Endothelial cell (in vitro differentiated cells): ENCODE data around the gene POU2F1. TPM values are rescaled to one million over a fixed set of nuclear protein-coding genes. Genes with fewer than 3 reads are reported as not detected.

Experiments used
- DNase-seq: peaks from one replicate; pipeline ENCODE4 v3.0.0; 2021; ENCODE audit warnings: low spot score
- H3K27ac Mint-ChIP-seq: one replicate; pipeline ENCODE4 v1.8.0; 2021; ENCODE audit warnings: mixed read lengths, inconsistent platforms; ENCODE audit not compliant: unreplicated experiment
- H3K27me3 Mint-ChIP-seq: one replicate; pipeline ENCODE4 v1.8.0; 2021; ENCODE audit warnings: mild to moderate bottlenecking, moderate library complexity, mixed read lengths, inconsistent platforms; ENCODE audit not compliant: unreplicated experiment
- H3K36me3 Mint-ChIP-seq: one replicate; pipeline ENCODE4 v1.8.0; 2021; ENCODE audit warnings: mild to moderate bottlenecking, low read depth, mixed read lengths, inconsistent platforms; ENCODE audit not compliant: unreplicated experiment
- H3K4me1 Mint-ChIP-seq: one replicate; pipeline ENCODE4 v1.8.0; 2021; ENCODE audit warnings: mild to moderate bottlenecking, mixed read lengths, inconsistent platforms; ENCODE audit not compliant: unreplicated experiment
- H3K4me3 Mint-ChIP-seq: one replicate; pipeline ENCODE4 v1.8.0; 2021; ENCODE audit warnings: mild to moderate bottlenecking, mixed read lengths, inconsistent platforms; ENCODE audit not compliant: unreplicated experiment
- H3K9me3 Mint-ChIP-seq: one replicate; pipeline ENCODE4 v1.8.0; 2021; ENCODE audit warnings: mixed read lengths, inconsistent platforms; ENCODE audit not compliant: unreplicated experiment
- total RNA-seq: library from RNA; stranded (reverse); fragmentation: NEBNext Ultra II Directional; extraction: Animal tissue kit (Norgen Biotek cat#: 25700); gene quantifications from one replicate; pipeline ENCODE4 v1.2.1, GENCODE V29; 2021; ENCODE audit not compliant: unreplicated experiment
- TF ChIP-seq, protein P1 (sequence below): fragments of 200-600 bp; sonication (generic); IDR thresholded peaks from one replicate; pipeline ENCODE4 v1.5.0; 2021; ENCODE audit warnings: antibody characterized with exemption; ENCODE audit not compliant: unreplicated experiment

POU2F1 gene
- total RNA-seq, 1 donor from 2014 or later = 24.5 TPM

DNA sequence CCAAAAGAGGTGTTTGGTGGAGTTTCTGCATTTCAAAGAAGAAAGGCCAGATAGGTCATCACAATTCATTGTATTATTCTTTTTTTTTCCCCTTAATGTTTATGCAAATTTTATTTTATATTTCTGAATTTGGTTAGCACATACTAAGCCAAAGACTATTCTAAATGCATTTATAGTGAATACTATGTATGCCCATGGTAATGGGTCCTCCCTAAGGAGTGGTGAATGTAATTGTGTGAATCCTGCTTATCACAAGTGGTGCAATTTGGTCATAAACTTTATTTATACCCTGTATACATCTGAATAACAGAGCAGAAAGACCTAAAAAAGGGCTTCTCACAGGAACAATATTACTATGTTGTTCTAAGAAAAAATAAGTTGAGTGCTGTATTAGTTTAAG is 198.6 kb downstream of the POU2F1 start:
- DNase-seq = no peak
- Mint-ChIP-seq H3K27ac (no peak overlapping the region), H3K4me1 (peaks cover 11% of the 10 kb centered on the region), H3K27me3 (no peaks in the 10 kb centered on the region), H3K36me3 (no peaks in the 10 kb centered on the region), H3K9me3 (no peaks in the 10 kb centered on the region), H3K4me3 (no peak overlapping the region)
- TF ChIP-seq, protein P1, sequence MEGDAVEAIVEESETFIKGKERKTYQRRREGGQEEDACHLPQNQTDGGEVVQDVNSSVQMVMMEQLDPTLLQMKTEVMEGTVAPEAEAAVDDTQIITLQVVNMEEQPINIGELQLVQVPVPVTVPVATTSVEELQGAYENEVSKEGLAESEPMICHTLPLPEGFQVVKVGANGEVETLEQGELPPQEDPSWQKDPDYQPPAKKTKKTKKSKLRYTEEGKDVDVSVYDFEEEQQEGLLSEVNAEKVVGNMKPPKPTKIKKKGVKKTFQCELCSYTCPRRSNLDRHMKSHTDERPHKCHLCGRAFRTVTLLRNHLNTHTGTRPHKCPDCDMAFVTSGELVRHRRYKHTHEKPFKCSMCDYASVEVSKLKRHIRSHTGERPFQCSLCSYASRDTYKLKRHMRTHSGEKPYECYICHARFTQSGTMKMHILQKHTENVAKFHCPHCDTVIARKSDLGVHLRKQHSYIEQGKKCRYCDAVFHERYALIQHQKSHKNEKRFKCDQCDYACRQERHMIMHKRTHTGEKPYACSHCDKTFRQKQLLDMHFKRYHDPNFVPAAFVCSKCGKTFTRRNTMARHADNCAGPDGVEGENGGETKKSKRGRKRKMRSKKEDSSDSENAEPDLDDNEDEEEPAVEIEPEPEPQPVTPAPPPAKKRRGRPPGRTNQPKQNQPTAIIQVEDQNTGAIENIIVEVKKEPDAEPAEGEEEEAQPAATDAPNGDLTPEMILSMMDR = no peak

DNA sequence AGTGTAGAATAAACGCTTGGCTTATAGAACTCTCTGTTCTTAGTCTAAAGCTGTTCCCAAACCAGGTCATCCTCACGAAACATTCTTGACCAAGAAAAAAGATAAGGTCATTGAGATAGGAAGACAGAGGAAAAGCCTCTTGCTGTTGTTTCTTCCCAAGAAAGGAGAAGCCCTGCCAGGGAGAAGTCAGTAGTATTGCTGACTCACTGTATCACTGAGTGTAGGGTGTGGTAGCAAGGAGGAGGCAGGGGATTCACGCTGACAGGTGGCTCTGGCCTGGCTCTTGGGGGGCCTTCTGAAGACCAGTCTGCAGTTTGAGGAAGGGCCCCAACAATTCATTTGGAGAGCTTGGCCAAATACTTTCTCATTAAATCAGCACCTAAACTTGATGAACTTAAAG is 199.8 kb downstream of the POU2F1 start:
- TF ChIP-seq, protein P1 = no peak
- no peak overlapping the region for H3K27ac Mint-ChIP-seq
- no peak for DNase-seq
- no peaks in the 10 kb centered on the region for H3K36me3 Mint-ChIP-seq
- no peak overlapping the region for H3K4me3 Mint-ChIP-seq
- H3K27me3 Mint-ChIP-seq = no peaks in the 10 kb centered on the region
- H3K9me3 Mint-ChIP-seq = no peaks in the 10 kb centered on the region
- H3K4me1 Mint-ChIP-seq = peaks cover 11% of the 10 kb centered on the region

DNA sequence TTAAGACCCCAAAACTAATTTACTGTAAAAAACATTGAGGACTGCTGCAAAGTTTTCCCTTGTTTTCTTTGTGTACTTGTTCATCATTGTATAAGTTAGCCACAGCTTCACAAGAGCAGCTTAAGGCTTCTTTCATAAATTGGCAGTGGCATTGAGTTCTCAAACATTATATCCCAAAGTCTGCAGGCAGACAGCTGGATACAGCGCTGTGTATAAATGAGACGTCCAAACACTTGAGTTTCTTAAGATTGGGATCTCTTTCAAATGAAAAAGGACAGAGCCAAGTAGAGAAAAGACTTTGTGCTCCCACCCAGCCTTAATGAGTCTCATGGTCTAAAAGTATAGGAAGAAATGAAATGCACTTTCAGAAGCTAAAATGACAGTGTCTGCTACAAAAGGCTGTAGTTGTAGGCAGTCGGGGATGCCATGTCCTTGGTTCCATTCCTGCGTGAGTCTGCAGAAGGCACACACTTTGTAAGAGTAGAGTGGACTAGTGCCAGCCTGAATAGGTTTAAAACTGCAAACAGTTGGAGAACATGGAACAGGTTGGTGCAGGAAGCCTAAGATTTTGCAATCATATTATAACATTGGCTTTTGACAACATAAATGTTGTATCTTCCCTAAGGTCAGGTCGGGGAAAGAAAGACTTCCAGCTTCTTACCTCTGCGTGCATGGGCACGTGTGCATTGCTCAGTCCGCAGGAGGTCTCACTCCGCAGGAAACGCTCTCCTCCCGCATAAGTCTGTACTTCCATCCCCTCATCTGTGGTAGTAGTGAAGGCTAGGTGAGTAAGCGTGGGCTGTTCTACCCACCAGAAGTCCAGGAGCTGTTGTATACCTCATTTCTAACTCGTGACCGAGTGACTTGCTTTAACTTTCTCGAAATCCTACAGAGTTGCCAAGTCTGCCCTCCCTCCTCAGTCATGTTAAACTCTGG is 203.3 kb downstream of the POU2F1 start:
- no peak overlapping the region for H3K27ac Mint-ChIP-seq
- no peaks in the 10 kb centered on the region for H3K9me3 Mint-ChIP-seq
- TF ChIP-seq, protein P1 = no peak
- H3K27me3 Mint-ChIP-seq = peaks cover 2% of the 10 kb centered on the region
- peaks cover 10% of the 10 kb centered on the region for H3K4me1 Mint-ChIP-seq
- no peak overlapping the region for H3K4me3 Mint-ChIP-seq
- H3K36me3 Mint-ChIP-seq = no peaks in the 10 kb centered on the region
- no peak for DNase-seq

DNA sequence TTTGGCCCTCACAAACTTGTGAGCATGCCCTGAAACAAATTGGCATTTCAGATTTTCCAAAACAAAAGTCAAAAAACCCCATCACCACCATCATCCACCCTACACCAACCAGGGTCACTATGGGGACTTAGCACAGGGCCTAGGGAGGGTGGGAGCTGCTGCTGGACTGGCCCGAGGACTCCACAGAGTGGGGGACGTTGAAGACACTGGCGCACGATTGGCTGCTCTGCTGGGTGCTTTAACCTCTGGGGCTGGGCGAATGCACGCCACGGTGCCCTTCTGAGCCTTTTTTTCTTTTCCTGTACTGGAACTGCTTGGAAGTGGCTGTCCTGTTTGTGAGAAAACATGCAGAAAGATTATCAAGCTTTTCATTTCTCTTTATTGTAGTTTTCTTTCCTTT is 204.8 kb downstream of the POU2F1 start:
- TF ChIP-seq, protein P1 = no peak
- peaks cover 10% of the 10 kb centered on the region for H3K4me1 Mint-ChIP-seq
- no peaks in the 10 kb centered on the region for H3K9me3 Mint-ChIP-seq

DNA sequence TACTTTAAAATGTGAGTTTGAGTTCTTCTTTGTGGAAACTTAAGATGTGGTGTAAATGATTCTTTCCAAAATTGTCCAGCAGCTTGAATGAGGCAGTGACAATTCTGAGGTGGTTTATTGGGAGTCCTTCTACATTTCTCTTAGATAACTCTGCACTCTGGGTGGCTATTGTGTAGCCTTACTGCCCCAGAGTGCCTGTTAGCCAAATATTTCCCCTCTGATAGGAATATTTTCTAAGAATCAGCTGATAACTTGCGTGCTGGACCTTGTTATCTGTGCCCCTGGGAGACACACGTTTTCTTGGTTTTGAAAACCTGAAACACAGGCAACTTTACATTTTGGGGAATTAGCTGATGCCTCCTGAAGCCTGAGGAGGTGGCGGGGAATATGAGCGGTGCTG is 206.0 kb downstream of the POU2F1 start:
- DNase-seq = no peak
- peaks cover 10% of the 10 kb centered on the region for H3K4me1 Mint-ChIP-seq
- H3K36me3 Mint-ChIP-seq = no peaks in the 10 kb centered on the region
- no peaks in the 10 kb centered on the region for H3K9me3 Mint-ChIP-seq
- peaks cover 2% of the 10 kb centered on the region for H3K27me3 Mint-ChIP-seq
- no peak overlapping the region for H3K4me3 Mint-ChIP-seq
- H3K27ac Mint-ChIP-seq = no peak overlapping the region
- TF ChIP-seq, protein P1 = no peak

More for the DNA sequence above, 204.8 kb downstream of the POU2F1 start:
- no peak overlapping the region for H3K4me3 Mint-ChIP-seq
- peaks cover 2% of the 10 kb centered on the region for H3K27me3 Mint-ChIP-seq
- H3K36me3 Mint-ChIP-seq = no peaks in the 10 kb centered on the region
- H3K27ac Mint-ChIP-seq = no peak overlapping the region
- no peak for DNase-seq
